ENCODE results near the gene P3H2.
A peak's percentile ranks its signal among the peaks of the same experiment; 100 is the strongest.
"Not testable (repeated sequence)": the region's sequence is repeated elsewhere in the genome, so short reads cannot be mapped to it uniquely, and the experiment has no call there.

P3H2 gene

DNA sequence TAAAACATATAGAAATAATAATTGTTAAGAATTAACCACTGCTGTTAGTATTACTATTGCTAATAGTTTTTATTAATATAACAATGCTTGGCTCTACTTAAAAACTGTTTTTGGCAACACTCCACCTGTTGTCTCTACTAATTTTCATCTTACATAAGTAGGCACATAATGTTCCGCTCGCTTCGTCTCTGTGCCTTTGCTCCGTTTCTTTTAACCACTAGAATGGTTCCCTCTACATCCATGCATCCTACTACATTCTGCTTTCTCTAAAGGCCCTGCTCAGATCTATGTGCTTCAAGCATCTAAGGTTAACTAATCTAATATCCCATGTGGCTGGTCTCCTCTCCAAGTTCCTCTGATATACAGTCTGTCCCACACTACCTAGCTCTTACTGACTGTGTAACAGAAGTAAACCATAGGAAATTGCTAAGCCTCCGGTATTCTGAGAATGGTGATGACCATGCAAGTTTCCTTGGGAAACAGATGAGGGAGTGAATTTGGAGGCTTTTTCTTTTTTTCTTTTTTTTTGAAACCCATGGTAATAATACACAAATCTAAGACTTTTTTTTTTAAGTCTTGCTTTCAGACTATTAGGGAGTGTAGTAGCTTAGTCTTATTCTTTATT is 138.3 kb downstream of the P3H2 start:
- DNase-seq (ENCODE audit: low read depth): no peak

DNA sequence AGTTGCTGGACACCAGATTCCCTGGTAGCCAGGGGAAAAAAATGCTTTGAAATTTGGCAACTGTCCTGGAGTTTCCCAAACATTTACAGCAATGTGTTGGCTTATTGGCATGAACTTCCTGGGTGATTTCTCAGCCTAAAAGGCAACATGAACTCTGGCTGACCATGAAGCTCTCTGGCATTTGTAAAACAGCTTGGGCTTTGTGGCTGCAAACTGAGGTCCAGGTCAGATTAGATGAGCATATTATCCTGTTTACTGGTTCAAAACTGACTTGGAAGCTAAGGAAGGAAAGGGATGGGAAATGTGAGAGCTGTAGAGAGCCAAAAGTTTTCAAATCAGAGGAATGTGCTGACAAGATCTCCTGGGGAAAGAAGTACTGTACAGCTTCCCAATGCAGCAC is 139.0 kb downstream of the P3H2 start:
- peak; percentile 97 for DNase-seq (ENCODE audit: low read depth)

DNA sequence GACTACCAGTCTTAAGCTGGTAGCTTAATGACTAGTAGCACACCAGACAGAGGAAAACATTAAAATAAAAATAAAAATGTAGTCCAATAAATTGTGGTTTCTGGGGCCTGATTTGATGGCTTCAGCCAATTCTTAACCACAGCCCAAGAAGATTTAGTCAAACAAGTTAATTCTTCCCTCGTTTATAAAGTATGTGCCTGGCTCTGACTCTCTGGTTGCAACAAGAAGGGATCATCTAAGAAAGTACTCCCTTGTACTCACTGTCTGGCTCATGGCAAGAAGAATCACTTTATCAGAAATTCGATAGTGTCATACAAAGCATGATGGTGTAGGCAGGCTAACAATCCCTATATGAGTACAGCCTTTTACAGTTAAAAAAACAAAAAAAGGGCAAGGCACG is 141.9 kb downstream of the P3H2 start:
- DNase-seq (ENCODE audit: low read depth): no peak

DNA sequence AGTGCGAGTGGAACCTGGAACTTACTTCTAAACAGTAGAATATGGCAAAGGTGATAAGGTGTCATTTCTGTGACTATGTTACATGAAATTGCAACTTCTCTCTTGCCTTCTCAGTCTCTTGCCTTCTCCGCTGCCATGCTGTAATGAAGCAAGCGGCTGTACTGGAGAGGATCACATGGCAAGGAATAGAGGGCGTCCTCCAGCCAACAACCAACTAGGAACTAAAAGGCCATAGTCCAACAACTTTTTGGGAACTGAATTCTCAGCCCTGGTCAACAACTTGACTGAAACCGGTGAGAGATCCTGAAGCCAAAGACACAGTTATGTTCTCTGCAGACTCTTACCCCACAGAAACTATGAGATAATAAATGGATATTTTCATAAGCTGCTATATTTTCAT is 143.5 kb downstream of the P3H2 start:
- DNase-seq (ENCODE audit: low read depth): no peak

DNA sequence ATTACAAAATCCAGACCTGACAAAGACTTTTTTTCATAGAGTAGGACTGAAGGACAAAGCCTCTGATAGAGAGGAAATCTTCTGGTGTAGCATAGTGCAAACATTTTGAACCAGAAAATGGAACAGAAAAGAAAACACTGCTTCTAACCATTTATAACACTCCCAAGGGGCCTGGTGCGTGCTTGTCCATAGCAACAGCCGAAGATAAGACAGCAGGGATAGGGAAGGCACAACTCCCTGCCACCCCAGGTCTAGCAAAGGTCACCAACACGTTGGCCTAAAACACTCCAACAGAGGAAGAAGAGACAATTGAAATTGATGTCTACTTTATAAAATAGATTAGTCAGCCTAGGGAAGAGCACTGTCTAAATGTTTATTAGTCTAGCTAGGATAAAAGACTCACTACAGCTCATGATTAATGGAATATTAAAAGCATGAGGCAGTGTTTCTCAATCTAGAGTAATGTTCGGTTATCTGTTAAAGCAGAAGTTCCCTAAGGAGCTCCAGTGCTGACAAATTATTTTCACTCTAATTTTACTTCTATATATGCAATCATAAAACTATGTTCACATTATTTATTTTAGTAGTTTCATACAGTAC is 145.2 kb downstream of the P3H2 start:
- DNase-seq (ENCODE audit: low read depth): no peak

DNA sequence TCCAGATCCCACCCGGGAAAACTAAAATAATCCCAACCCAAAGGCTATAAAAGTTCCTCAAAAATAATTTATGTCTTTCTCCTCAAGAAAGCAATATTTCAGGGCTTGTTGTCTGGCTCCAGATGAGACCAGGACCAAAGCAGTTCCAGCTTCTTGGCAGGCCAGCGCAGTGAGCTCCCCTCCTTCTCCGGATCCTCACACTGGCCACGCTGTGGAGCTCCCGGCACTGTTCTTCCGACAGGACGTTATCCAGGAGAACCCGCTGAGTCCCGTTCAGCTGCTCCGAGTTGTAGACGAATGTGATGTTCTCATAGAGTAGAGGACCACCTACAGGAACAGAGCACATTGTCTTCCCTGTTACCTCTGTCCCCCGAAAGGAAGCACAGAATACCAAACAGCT is 146.3 kb downstream of the P3H2 start:
- DNase-seq (ENCODE audit: low read depth): no peak

DNA sequence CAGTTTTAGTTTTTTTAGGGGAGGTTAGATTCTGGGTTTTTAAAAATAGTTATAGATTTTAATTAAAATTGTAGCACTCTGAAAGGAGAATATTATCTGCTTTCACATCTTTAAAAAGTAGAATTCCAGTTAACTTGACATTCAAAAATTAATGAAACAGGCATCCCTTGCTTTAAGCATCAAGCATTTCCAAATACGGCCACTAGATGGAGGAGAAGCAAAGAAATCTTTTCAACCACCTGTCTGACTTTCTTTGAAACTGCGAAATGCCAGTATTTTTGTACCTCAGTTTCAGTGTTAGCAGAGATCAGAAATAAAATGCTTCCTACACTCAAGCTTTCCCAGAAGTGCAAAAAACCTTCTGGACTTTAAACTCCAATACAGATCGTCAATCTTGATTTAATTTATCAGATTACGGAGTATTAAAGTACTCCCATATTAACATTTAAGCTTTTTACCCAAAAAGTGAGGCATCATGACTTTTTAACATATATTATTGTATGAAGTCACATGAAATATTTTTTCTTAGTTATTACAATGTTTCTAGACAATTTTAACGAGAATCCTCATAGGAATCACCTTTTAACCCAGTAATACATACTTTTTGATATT is 153.3 kb downstream of the P3H2 start:
- peak; percentile 30 for DNase-seq (ENCODE audit: low read depth)

DNA sequence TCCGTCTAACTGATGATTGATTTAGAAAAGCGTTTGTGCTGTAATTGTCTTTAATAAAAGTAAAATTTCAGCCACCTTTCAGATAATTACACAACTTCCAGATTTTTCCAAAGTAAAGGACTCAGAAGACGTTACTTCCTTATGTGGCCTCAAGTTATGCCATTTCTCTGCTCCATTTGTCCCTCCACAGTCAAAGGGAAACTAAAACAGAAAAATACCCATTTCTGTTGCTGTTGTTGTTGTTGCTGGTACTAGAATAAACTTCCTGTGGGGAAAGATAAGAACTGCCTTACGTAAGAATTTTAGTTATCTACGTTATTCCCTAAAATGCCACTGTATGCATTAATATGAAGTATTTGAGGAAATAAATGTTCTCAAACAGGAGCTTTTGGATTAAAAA is 153.9 kb downstream of the P3H2 start:
- DNase-seq (ENCODE audit: low read depth): no peak

DNA sequence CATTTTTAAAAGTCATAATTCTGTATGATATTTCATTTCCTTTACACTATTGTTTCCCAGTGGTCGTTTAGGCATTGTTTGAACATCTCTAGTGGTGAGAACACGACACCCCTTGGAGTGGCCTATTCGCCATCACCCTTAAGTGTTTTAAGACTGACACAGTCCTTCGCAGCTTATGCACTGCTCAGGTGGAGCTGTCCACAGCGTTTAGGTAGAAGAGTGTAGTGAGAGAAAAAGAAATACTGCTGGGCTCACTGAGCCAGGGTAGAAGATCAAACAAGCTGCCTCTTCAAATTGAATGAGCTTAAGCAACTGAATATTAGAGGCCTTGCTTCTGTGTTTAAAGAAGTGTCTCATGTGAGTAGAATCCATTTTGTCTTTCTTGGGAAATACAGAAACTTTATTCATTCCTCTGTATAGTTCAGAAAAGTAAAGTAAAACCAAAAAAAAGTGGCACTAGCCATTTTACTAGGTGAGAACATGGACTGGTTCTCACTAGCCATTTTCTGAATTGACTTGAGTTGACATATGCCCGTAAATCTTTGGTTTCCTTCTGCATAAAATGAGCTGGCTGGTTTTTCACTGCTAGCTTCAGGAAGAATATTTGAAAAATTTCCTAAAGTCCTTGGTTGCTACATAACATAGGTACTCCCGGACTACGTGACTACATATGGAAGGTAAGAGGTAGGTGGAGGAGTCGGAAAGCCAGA is 155.9 kb downstream of the P3H2 start:
- no peak for DNase-seq (ENCODE audit: low read depth)

DNA sequence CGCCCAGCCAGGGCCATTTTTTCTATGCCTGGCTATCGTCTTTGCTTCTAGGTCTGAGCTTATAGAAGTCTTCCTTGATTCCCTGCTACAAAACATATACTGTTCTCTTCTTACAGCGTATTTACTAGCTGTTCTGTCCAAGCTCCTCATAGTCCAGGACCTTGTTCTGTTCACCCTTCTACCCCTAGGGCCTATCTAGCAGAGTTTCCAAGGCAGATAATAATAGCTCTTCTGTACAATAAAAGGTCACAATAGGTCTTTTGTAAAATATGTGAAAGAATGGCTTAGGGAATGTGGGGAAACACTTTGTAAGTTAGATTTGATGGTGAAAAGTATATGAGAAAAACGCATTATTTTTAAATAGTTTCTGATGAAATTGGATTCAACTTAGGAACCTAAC is 158.2 kb downstream of the P3H2 start:
- DNase-seq (ENCODE audit: low read depth): no peak

DNA sequence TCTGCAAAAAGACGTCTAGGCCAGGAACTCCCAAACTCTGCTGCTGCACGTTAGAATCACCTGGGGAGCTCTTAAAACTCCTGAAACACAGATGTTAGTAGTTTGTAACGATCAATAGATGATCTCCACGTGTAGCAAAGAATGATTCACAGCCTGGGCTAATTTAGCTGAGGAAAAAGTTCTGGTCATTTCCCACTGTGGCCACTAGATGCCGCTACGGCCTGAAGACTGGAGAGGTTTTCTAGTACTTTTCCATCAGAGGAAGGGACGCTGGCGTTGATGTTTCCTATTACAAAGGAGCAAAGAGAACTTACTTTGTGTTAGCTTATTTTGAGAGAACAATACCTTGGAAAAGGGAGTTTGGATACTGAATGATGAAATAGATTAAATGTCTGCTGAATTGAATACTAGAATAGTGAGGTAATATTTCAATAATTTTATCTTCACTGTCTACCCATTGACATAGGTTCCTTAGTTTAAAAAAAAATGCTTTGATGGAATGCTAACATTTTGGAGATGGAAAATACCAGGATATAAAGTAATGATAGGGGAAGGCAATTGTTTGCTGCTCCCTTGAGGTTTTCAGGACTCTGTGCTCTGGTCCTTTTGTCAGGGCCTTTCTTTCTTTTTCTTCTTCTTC is 159.1 kb downstream of the P3H2 start:
- DNase-seq (ENCODE audit: low read depth): peak; percentile 66

DNA sequence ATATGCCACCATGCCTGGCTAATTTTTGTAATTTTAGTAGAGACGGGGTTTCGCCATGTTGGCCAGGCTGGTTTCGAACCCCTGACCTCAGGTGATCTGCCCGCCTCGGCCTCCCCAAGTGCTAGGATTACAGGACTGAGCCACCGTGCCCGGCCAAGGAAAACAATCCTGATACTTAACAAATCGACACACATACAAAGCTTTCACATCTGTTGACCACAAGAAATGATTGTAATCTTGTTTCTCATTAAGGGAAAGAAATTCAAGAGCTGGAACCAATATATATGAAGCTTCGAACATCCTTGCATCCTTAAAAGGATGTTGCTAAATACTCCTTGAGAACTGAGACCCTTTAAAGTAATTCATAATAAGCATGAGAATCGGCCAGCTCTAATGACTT is 159.6 kb downstream of the P3H2 start:
- not testable (repeated sequence) for DNase-seq (ENCODE audit: low read depth)

DNA sequence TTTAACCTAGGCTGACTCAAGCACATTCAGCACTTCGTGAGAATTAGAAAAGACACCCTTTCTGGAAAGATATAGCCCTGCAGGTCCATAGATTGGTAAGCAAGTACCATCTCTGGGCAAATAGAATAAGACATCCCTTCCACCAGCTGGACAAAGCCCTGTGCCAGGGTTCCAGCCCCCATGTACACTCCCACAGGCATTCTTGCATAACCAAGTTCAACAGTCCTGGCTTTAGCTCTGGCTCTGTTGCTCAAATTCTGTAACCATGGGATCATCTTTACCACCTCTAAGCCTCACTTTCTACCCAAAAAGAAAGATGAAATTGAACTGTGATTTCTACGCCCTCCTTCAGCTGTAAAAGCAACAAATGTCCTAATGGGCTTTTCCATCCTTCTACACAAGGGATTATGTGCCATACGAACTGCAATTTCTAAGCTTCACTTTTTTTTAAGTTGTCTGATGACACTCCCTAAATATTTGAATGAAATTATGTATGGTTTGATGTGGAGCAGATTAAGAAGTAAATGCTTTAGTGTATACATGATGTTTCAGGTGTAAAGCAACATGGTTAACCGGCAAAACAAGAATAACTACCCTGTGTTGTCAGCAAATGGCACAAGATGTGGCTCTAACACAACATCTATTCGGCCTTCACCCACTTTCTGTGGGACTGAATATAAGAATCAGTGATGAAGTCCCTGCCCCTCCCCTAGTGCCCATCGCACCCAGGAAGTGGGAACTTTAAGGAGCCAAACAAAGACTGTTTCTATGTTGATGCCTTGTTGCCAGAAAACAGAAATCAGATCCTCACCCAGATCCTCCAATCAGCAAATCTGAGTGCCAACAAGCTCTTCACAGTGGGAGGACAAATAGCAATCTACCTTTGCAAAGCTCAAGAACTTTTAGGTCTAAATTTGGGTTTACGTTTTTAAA is 165.7 kb downstream of the P3H2 start:
- DNase-seq (ENCODE audit: low read depth): peak; percentile 46

DNA sequence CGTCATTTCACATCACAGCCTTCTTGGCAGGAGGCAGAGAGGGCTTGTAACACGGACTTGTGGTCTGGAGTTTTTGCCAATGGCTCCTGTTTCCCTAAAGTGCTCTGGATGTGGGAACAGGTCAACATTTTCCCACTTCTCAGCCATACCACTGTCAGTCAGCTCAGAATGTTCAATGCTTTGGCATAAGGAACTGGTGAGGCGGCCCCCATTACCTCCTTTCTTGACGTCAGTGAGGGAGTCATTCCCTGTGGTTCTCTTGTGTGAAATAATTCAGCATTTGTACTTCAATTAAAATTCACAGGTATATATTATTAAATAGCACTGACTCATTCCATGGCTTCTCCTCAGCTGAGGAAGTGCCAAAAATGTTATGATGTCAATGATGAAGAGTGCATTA is 167.1 kb downstream of the P3H2 start:
- DNase-seq (ENCODE audit: low read depth): no peak

DNA sequence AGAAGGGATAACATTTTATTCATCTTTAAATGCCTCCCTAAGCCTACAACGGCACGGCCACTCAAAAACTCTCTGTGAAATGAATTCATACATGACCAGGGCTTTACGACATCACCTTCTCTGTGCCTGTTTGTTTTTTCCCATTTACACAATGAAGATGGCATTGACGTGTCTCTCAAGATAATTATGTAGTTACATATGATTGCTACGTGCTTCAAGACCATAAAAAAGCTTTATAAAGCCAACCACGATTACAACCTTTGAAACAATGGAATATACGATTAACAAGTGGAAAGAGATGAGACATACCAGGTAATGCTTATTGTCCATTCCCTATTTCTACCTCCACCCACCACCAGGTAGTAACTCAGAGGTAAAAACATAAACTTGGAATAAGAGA is 168.4 kb downstream of the P3H2 start:
- DNase-seq (ENCODE audit: low read depth): no peak

DNA sequence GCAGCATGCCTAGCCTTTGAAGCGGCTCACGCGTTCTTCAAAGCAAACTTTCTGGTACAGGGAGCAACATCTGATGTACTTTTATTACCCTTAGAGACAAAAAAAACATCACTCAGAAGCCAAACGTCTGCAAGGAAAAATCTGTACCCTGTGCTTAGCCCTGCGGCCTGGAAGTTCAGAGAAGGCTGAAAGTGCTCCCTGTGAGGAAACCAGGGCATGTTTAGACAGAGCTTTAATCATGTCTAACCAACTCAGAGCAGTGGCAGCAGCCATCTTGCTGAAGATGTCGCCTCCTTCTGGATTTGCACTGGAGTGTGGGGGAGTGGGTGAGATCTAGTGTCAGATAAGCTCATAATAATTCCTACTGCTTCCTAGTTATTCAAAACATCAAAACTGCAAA is 170.4 kb downstream of the P3H2 start:
- no peak for DNase-seq (ENCODE audit: low read depth)

DNA sequence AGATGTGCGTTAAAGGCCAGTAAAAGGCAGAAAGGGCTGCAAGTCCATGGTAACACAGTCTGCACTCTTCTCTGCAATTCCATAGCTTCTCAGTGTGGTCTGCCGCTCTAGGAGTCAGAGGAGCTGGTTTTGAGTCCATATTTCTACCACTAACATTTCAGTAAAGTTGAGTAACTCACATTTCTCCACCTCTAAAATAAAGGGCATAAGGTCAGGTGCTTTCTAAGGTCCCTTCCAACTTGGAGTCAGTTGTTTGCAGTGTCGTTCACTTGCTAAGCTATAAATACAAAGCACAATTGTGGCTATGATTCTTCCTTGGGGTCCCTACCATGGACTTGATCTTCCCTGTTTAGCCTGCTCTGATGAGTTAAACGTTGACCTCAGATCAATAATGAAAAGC is 171.1 kb downstream of the P3H2 start:
- no peak for DNase-seq (ENCODE audit: low read depth)

DNA sequence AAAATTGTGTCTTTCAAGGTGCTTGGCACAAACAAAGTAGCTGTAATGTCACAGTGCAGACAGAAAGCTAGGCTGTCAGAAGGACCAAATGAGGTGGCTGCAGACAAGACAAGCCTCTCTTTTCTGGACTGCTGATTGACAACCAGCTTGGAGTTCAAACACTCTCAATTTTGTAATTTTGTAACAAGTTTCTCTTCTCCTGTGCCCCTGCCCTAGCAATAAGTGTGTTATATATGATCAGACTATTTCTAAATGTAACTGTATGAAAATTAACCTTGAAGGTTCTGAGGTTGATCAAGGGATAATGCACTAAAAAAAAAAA is 172.0 kb downstream of the P3H2 start:
- DNase-seq (ENCODE audit: low read depth): no peak

DNA sequence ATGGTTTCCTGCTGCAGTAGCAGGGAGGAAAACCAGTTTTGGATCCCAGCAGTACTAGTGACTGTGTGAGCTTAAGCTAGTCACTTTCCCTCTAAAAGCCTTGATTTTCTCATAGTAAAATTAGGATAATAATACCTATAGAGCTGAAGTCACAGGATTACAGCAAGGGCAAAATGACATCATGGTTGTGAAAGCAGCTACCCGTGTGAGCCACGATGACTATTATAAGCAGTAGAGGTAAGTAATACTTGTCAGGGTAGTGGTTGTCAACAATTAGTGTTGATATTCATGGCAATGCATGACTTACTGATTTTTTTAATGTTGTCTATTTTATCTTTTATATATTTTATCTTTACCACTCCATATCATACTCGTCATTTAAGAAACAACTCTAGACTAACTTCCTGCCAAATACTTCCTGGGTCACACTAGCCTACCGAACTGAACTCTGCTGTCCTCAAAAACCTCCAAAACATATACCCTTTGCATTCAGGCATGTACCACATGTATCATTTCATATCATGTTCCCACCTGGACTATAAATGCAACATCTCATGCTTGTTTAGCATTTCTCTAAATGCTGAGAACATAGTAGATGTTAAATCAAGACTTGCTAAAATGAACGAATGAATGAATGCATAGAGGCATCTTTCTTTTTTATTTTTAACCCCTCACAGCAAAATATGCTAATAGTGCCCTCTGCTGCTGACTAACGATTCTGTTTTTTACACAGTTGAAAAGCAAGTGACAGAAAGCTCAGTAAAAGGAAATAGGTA is 172.6 kb downstream of the P3H2 start:
- DNase-seq (ENCODE audit: low read depth): no peak

DNA sequence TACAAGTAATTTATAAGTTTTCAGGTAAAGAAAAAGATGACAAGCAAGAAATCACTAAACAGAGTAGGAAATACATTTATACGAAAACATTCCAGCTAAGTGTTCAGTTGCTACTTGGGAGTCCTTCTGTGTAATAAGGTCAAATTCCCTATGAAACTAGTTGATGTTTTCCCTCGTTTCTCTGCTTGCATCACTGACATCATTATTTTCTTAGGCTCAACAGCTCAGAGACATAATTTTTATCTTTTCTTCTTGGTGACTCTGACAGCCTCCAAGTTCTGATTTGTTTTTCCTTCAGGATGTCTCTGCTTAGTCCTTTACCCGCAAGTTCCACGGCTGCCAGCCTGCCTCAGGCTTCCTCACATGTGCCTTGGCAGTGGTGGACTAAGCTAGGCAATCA is 173.6 kb downstream of the P3H2 start:
- no peak for DNase-seq (ENCODE audit: low read depth)

All from fibroblast of gingiva (primary cell).